C4-2B (cell line): ENCODE data around the gene C1R.

ENCODE experiments used
- H3K27ac ChIP-seq: fragments of 450-650 bp; 2 replicates; pipeline ENCODE4 v1.5.1; 2017
- CTCF ChIP-seq: fragments of 450-650 bp; conservative IDR thresholded peaks from 2 replicates; pipeline ENCODE4 v1.5.1; 2017; ENCODE audit warnings: mild to moderate bottlenecking
- ZFX ChIP-seq: fragments of 450-650 bp; IDR thresholded peaks from 2 replicates; pipeline ENCODE4 v1.6.1; 2017

C1R gene

GRCh38 chr12:7125632-7126227 lies 33.5 kb upstream of the C1R start:
- TF ChIP-seq CTCF, result no peak
- TF ChIP-seq ZFX, result no peak
- H3K27ac ChIP-seq, result no peak overlapping the region

GRCh38 chr12:7123806-7124522 lies 31.7 kb upstream of the C1R start:
- H3K27ac ChIP-seq, result no peak overlapping the region
- no peak for TF ChIP-seq ZFX
- no peak for TF ChIP-seq CTCF

- TF ChIP-seq CTCF (no peak), ZFX (no peak)
- H3K27ac ChIP-seq, result no peak overlapping the region
Observed at GRCh38 chr12:7122811-7123769, 30.8 kb upstream of the C1R start.

GRCh38 chr12:7121324-7121723 lies 29.1 kb upstream of the C1R start:
- TF ChIP-seq CTCF (no peak), ZFX (no peak)
- no peak overlapping the region for H3K27ac ChIP-seq

- TF ChIP-seq ZFX (no peak), CTCF (no peak)
- H3K27ac ChIP-seq, result no peak overlapping the region
Observed at GRCh38 chr12:7120166-7120565, 27.9 kb upstream of the C1R start.

- no peak for TF ChIP-seq CTCF
- no peak for TF ChIP-seq ZFX
- no peak overlapping the region for H3K27ac ChIP-seq
Observed at GRCh38 chr12:7118881-7119280, 26.6 kb upstream of the C1R start.

GRCh38 chr12:7117670-7118069 lies 25.4 kb upstream of the C1R start:
- no peak for TF ChIP-seq ZFX
- TF ChIP-seq CTCF, result no peak
- H3K27ac ChIP-seq, result no peak overlapping the region
